Colonic mucosa (tissue), 4 donors: ENCODE results near the gene PRKCA. TPM values are rescaled to one million over a fixed set of nuclear protein-coding genes. Genes with fewer than 3 reads are reported as not detected.

ENCODE experiments used
- DNase-seq: peaks from one replicate; pipeline ENCODE4 v3.0.0-alpha.2; 2020
- H3K27ac ChIP-seq: fragments of 200-600 bp; one replicate; pipeline ENCODE4 v1.8.0; 2021
- H3K27me3 ChIP-seq: fragments of 200-600 bp; one replicate; pipeline ENCODE4 v1.8.0; 2021
- H3K36me3 ChIP-seq: fragments of 200-600 bp; one replicate; pipeline ENCODE4 v1.8.0; 2021
- H3K4me1 ChIP-seq: fragments of 200-600 bp; one replicate; pipeline ENCODE4 v1.8.0; 2021; ENCODE audit warnings: mild to moderate bottlenecking
- H3K4me3 ChIP-seq: fragments of 200-600 bp; one replicate; pipeline ENCODE4 v1.8.0; 2021
- H3K9ac ChIP-seq, 2 donors: one replicate each; pipeline ENCODE4 v1.7.0; 2013; ENCODE audit warnings: control low read depth in 2 of 2, low read depth in 2 of 2, low read length in 2 of 2
- H3K9me3 ChIP-seq: fragments of 200-600 bp; one replicate; pipeline ENCODE4 v1.8.0; 2021
- intact Hi-C: fragments of 100-400 bp; cut with DNase I; formaldehyde crosslinking; loops from one replicate; pipeline ENCODE4 v1.14.1; 2022
- total RNA-seq, 2 donors: library from RNA; stranded (reverse); fragmentation: NEBNext Ultra II Directional in 1 of 2; extraction: Animal tissue kit (Norgen Biotek cat#: 25700) in 1 of 2; gene quantifications; one replicate each; pipeline ENCODE4 v1.2.1, GENCODE V29; 2021
- TF ChIP-seq, protein P1 (sequence below): fragments of 200-600 bp; IDR thresholded peaks from one replicate; pipeline ENCODE4 v1.8.0; 2022; ENCODE audit warnings: antibody characterized with exemption, mild to moderate bottlenecking
- donor health status: healthy.
- donor health status: DM: no; HTN: no; CAD: no.
- donor health status: DM: no; HTN: no; CAD: no.

The PRKCA gene
- total RNA-seq, 2 donors from 2014 or later: 40.0 to 41.8 TPM

DNA sequence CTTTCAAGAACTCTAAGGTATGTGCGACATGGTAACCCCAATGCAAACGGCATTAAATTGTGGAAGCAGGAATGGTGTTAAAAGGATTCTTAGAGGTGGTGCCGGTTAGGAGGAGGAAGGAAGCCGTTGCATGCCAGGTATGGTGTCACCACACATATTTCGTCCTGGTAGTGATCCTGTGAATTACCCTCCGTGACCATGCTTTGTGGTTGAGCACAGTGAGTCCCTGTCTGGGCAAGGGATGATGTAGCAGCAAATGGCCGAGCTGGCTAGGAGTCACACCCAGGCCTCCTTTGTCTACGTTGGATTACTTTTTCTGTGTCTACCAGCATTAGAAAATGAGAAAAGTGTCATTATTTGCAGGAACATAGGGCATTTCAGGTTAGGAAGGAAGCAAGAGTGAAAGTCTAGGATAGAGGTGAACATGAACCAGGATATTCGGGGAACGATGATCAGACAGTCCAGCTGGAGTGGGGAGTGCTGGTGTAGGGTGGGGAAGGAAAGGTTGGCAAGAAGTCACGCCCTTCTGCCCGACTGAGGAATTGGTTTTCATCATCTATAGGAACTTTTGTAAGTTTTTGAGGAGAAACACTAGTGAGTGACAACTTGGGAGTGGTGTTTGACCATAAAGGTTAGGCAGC, 123.5 kb downstream of the PRKCA start:
- intact Hi-C loops: loop anchor here (10.0 kb wide), 2 partner anchors 121 to 171 kb away; partner anchors contain the start of gene PRKCA
- no peaks in the 10 kb centered on the region for H3K4me1 ChIP-seq
- no peaks in the 10 kb centered on the region for H3K27me3 ChIP-seq
- no peak overlapping the region for H3K9ac ChIP-seq
- no peaks in the 10 kb centered on the region for H3K36me3 ChIP-seq
- no peak overlapping the region for H3K27ac ChIP-seq
- TF ChIP-seq, protein P1, sequence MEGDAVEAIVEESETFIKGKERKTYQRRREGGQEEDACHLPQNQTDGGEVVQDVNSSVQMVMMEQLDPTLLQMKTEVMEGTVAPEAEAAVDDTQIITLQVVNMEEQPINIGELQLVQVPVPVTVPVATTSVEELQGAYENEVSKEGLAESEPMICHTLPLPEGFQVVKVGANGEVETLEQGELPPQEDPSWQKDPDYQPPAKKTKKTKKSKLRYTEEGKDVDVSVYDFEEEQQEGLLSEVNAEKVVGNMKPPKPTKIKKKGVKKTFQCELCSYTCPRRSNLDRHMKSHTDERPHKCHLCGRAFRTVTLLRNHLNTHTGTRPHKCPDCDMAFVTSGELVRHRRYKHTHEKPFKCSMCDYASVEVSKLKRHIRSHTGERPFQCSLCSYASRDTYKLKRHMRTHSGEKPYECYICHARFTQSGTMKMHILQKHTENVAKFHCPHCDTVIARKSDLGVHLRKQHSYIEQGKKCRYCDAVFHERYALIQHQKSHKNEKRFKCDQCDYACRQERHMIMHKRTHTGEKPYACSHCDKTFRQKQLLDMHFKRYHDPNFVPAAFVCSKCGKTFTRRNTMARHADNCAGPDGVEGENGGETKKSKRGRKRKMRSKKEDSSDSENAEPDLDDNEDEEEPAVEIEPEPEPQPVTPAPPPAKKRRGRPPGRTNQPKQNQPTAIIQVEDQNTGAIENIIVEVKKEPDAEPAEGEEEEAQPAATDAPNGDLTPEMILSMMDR: no peak
- DNase-seq: no peak
- no peak overlapping the region for H3K4me3 ChIP-seq
- H3K9me3 ChIP-seq: no peaks in the 10 kb centered on the region

DNA sequence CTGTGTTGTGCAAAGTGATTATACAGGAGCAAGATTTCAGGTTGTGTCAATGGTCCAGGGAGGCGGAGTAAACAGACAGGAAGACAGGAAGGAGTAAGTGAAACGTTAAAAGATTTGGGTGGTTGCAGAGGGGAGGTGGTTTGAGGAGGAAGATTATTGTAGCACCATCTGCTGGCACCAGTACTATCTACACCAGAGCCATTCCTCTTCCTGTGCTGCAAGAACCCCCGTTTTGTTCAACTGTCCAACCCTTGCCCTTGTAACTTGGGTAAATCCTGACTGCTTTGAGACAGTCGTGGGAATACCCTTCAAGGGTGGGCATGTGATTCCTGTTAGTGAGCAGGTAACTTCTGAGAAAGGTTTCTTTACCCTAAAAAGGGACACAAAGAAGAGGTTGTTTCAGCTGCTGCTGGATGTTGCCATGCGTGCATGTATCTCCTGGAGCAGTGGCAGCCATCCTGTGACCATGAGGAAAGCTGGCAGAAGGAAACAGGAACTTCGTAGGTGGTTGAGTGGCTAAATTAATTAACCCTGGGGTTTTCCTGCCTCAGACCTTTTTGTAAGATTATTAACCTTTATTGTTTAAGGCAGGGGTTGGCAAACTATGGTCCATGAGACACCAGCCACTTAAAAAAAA, 124.1 kb downstream of the PRKCA start:
- Histone ChIP-seq H3K4me3 (no peak overlapping the region), H3K27me3 (no peaks in the 10 kb centered on the region), H3K9ac (peak overlapping the region in 1 of 2 donors; percentile 13), H3K9me3 (no peaks in the 10 kb centered on the region), H3K4me1 (no peaks in the 10 kb centered on the region), H3K36me3 (no peaks in the 10 kb centered on the region), H3K27ac (no peak overlapping the region)
- TF ChIP-seq, protein P1: peak; percentile 36
- peak; percentile 48 for DNase-seq
- intact Hi-C loops: loop anchor here (10.0 kb wide), 2 partner anchors 122 to 172 kb away; partner anchors contain the start of gene PRKCA

DNA sequence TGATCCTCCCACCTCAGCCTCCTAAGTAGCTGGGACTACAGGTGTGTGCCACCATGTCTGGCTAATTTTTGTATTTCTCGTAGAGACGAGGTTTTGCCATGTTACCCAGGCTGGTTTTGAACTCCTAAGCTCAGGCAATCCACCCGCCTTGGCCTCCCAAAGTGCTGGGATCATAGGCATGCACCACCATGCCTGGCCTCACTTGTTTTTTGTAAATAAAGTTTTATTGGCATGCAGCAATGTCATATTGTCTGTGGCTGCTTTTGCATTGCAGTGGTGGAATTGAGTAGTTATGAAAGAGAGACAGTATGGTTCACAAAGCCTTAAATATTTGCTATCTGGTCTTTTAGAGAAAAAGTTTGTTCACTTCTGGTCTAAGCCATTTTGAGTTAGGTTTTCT, 124.7 kb downstream of the PRKCA start:
- DNase-seq: no peak
- no peak overlapping the region for H3K27ac ChIP-seq
- no peaks in the 10 kb centered on the region for H3K9me3 ChIP-seq
- no peaks in the 10 kb centered on the region for H3K4me1 ChIP-seq
- intact Hi-C loops: loop anchor here (10.0 kb wide), 2 partner anchors 122 to 172 kb away; partner anchors contain the start of gene PRKCA
- TF ChIP-seq, protein P1: no peak
- H3K9ac ChIP-seq: no peak overlapping the region
- H3K36me3 ChIP-seq: no peaks in the 10 kb centered on the region
- no peak overlapping the region for H3K4me3 ChIP-seq
- H3K27me3 ChIP-seq: no peaks in the 10 kb centered on the region

DNA sequence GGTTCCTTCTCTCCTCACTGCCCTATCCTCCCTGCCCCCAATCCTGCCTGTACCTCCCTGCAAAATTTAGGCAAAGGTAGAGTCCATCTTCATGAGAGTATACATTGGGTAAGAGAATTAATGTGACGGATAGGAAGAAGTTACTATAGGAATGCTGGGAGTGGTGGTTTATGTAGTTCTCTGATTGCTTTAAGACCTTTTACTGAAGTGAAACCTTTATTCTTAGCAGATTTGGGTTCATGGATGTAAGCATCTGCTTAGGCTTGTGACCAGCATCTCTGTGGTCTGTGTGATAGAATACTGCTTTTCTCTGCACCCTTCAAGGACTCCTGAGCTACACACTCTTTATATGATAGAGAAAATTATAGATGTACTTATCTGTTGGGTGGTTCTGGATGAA, 127.3 kb downstream of the PRKCA start:
- H3K9ac ChIP-seq: no peak overlapping the region
- no peaks in the 10 kb centered on the region for H3K36me3 ChIP-seq
- no peaks in the 10 kb centered on the region for H3K9me3 ChIP-seq
- no peaks in the 10 kb centered on the region for H3K27me3 ChIP-seq
- TF ChIP-seq, protein P1: no peak
- no peak for DNase-seq
- H3K27ac ChIP-seq: no peak overlapping the region
- intact Hi-C loops: loop anchor here (10.0 kb wide), 2 partner anchors 125 to 175 kb away; partner anchors contain the start of gene PRKCA
- H3K4me1 ChIP-seq: no peaks in the 10 kb centered on the region
- H3K4me3 ChIP-seq: no peak overlapping the region

DNA sequence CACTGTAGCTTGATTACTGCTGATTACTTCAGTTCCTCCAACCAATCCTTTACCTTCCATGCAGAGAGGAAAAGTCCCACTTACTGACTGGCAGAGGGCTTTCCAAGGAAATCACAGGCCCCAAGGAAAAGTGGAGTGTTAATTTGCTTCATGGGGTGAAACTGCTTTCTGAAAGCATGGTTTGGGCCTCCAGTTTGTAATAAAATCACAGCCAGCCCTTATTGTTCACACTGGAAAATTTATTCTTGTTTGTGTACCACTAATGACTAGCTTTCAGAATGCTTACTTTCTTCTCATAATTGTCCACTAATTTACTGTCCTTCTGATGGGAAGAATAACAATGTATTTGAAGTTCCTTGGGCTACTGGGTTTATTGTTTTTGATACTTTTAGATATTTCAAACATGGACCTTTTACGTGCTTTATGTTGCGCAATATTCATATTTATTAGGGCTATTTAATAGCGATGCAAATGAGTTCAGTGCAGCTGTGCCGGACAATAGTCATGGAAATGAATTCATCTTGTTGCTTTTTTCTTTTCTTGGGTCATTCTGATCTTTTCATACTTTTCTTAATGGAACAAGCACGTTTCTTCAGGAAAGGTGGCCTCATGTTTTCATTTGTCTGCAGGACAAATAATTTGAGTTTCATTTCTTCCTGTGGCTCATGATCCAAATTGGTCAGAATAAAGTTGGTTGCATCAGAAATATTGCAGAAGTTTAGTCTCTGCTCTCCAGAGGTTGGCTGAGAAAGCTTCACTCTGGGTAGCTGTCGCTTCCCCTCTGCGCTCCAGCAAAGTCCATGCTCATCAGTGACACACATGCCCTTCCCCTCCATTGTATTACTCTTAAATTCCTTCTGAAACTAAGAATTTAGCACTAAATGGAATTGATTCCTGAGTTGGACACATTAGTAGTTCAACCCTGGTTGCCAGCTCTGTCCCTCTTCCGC, 128.7 kb downstream of the PRKCA start:
- Histone ChIP-seq H3K9me3 (no peaks in the 10 kb centered on the region), H3K36me3 (no peaks in the 10 kb centered on the region), H3K4me3 (no peak overlapping the region), H3K27ac (peak overlapping the region; percentile 2), H3K4me1 (no peaks in the 10 kb centered on the region), H3K9ac (no peak overlapping the region), H3K27me3 (no peaks in the 10 kb centered on the region)
- intact Hi-C loops: no loop called here
- DNase-seq: no peak
- TF ChIP-seq, protein P1: no peak
